Keratinocyte (primary cell): ENCODE data around the gene CLCN5. TPM values are rescaled to one million over a fixed set of nuclear protein-coding genes. Genes with fewer than 3 reads are reported as not detected.

ENCODE experiments used
- DNase-seq: peaks from one replicate; pipeline ENCODE4 v3.0.0-alpha.2; 2011; ENCODE audit warnings: low read depth, missing footprints, low spot score
- FAIRE-seq: peaks from 2 replicates; lab custom pipeline; 2011; peaks lifted over from hg19 to GRCh38; lab: Jason Lieb, UNC
- H2AFZ ChIP-seq: 2 replicates; pipeline ENCODE4 v1.6.0; 2012; ENCODE audit warnings: low read length, control low read depth, inconsistent platforms; ENCODE audit not compliant: control insufficient read depth
- H3K27ac ChIP-seq: 2 replicates; pipeline ENCODE4 v1.5.1; 2011; ENCODE audit warnings: low read length; ENCODE audit not compliant: control insufficient read depth, insufficient read depth
- H3K27me3 ChIP-seq: 3 replicates; pipeline ENCODE4 v1.6.0; 2011; ENCODE audit warnings: low read length; ENCODE audit not compliant: control insufficient read depth, insufficient read depth; ENCODE audit errors: extremely low read depth
- H3K36me3 ChIP-seq, 2 experiments: 2 replicates in 1 of 2; 3 replicates in 1 of 2; pipeline ENCODE4 v1.5.1; 2011; ENCODE audit warnings: low read length in 2 of 2, mild to moderate bottlenecking in 1 of 2; ENCODE audit not compliant: control insufficient read depth in 2 of 2, insufficient read depth in 2 of 2; ENCODE audit errors: extremely low read depth in 1 of 2
- H3K4me1 ChIP-seq: 3 replicates; pipeline ENCODE4 v1.5.1; 2011; ENCODE audit warnings: low read length; ENCODE audit not compliant: control insufficient read depth, insufficient read depth; ENCODE audit errors: extremely low read depth
- H3K4me2 ChIP-seq: 3 replicates; pipeline ENCODE4 v1.6.0; 2011; ENCODE audit warnings: low read depth, low read length; ENCODE audit not compliant: control insufficient read depth, insufficient read depth; ENCODE audit errors: extremely low read depth
- H3K4me3 ChIP-seq, 3 experiments: fragments of 200-600 bp in 1 of 3; sonication (generic) in 1 of 3; 2 replicates in 2 of 3; 3 replicates in 1 of 3; pipeline ENCODE4 v1.5.1; 2011 to 2016; ENCODE audit warnings: low read length in 3 of 3, mild to moderate bottlenecking in 3 of 3, control low read depth in 2 of 3, inconsistent platforms in 1 of 3, low read depth in 1 of 3, mixed read lengths in 1 of 3, mixed run types in 1 of 3, moderate library complexity in 1 of 3; ENCODE audit not compliant: control insufficient read depth in 2 of 3, insufficient read depth in 2 of 3; ENCODE audit errors: extremely low read depth in 1 of 3
- H3K79me2 ChIP-seq: 2 replicates; pipeline ENCODE4 v1.6.0; 2012; ENCODE audit warnings: low read length; ENCODE audit not compliant: control insufficient read depth, insufficient read depth
- H3K9ac ChIP-seq: 3 replicates; pipeline ENCODE4 v1.6.0; 2011; ENCODE audit warnings: low read length; ENCODE audit not compliant: control insufficient read depth, insufficient read depth; ENCODE audit errors: extremely low read depth
- H3K9me1 ChIP-seq: 3 replicates; pipeline ENCODE4 v1.6.0; 2011; ENCODE audit warnings: low read length; ENCODE audit not compliant: control insufficient read depth, insufficient read depth; ENCODE audit errors: extremely low read depth
- H3K9me3 ChIP-seq: 2 replicates; pipeline ENCODE4 v1.5.1; 2012; ENCODE audit warnings: low read depth, low read length; ENCODE audit not compliant: control insufficient read depth
- H4K20me1 ChIP-seq: 3 replicates; pipeline ENCODE4 v1.6.0; 2011; ENCODE audit warnings: low read length; ENCODE audit not compliant: control insufficient read depth, insufficient read depth; ENCODE audit errors: extremely low read depth
- CTCF ChIP-seq, 3 experiments: IDR thresholded peaks in 1 of 3; conservative IDR thresholded peaks in 1 of 3; optimal IDR thresholded peaks in 1 of 3; 2 replicates in 2 of 3; 3 replicates in 1 of 3; pipeline versions ENCODE3 to v1.5.1; 2011; ENCODE audit warnings: low read length in 3 of 3, mild to moderate bottlenecking in 3 of 3, moderate library complexity in 2 of 3, control low read depth in 1 of 3, inconsistent platforms in 1 of 3; ENCODE audit not compliant: insufficient read depth in 2 of 3; ENCODE audit errors: extremely low read depth in 1 of 3
- EZH2 ChIP-seq: IDR thresholded peaks from one replicate; pipeline ENCODE4 v1.6.1; 2012; ENCODE audit warnings: inconsistent platforms, mild to moderate bottlenecking, low read length, moderate library complexity
- dilution Hi-C: fragments of 300-500 bp; cut with MboI; formaldehyde crosslinking; loops from one replicate; pipeline ENCODE4 v1.7.0; 2020; ENCODE audit warnings: low sequenced_read_pairs; ENCODE audit not compliant: extremely low pct_ligation_motif_present
- polyA plus RNA-seq, 5 experiments: library from polyadenylated mRNA; depleted of rRNA in 3 of 5; stranded (reverse) in 3 of 5; stranded (forward) in 1 of 5; unstranded in 1 of 5; fragments of >200 nt; gene quantifications; 1 replicate in 1 of 5; 2 replicates in 3 of 5; 3 replicates in 1 of 5; pipeline versions ENCODE4 v1.2.1 to v1.2.3, GENCODE V29; 2011 to 2012; ENCODE audit warnings: missing spikeins in 2 of 5, low read depth in 1 of 5, low replicate concordance in 1 of 5

The CLCN5 gene
- polyA plus RNA-seq, 1 donor (not counting 4 experiments of a cell fraction or from before 2014, with no cell fraction given): 3.9 TPM

GRCh38 chrX:49934148-49934547 lies 11.8 kb downstream of the CLCN5 start:
- dilution Hi-C loops: no loop called here
- H3K4me2 ChIP-seq: no peak overlapping the region
- H3K9ac ChIP-seq: no peak overlapping the region
- H4K20me1 ChIP-seq: no peaks in the 10 kb centered on the region
- no peaks in the 10 kb centered on the region for H3K9me3 ChIP-seq
- H3K27me3 ChIP-seq: no peaks in the 10 kb centered on the region
- no peaks in the 10 kb centered on the region for H3K79me2 ChIP-seq
- no peak overlapping the region for H3K4me3 ChIP-seq
- no peak for DNase-seq
- H2AFZ ChIP-seq: no peak overlapping the region
- no peaks in the 10 kb centered on the region for H3K36me3 ChIP-seq
- no peaks in the 10 kb centered on the region for H3K4me1 ChIP-seq
- no peak for FAIRE-seq
- TF ChIP-seq EZH2: no peak
- no peak for TF ChIP-seq CTCF (optimal IDR thresholded peaks at IDR 0.05 in 1 of 3, IDR thresholded peaks at IDR 0.05 in 1 of 3, conservative IDR thresholded peaks at IDR 0.05 in 1 of 3; ENCODE audit: extremely low read depth in 1 of 3, insufficient read depth in 2 of 3, low read length in 3 of 3)
- no peak overlapping the region for H3K27ac ChIP-seq
- no peaks in the 10 kb centered on the region for H3K9me1 ChIP-seq

GRCh38 chrX:49934729-49935128 lies 12.3 kb downstream of the CLCN5 start:
- Histone ChIP-seq H3K79me2 (no peaks in the 10 kb centered on the region), H4K20me1 (no peaks in the 10 kb centered on the region), H3K9me3 (no peaks in the 10 kb centered on the region), H3K36me3 (no peaks in the 10 kb centered on the region), H3K27ac (no peak overlapping the region), H3K9ac (no peak overlapping the region), H3K27me3 (no peaks in the 10 kb centered on the region), H3K9me1 (no peaks in the 10 kb centered on the region), H2AFZ (no peak overlapping the region), H3K4me3 (no peak overlapping the region), H3K4me1 (no peaks in the 10 kb centered on the region), H3K4me2 (no peak overlapping the region)
- DNase-seq (no peak), FAIRE-seq (no peak)
- dilution Hi-C loops: no loop called here
- no peak for TF ChIP-seq EZH2
- no peak for TF ChIP-seq CTCF (optimal IDR thresholded peaks at IDR 0.05 in 1 of 3, IDR thresholded peaks at IDR 0.05 in 1 of 3, conservative IDR thresholded peaks at IDR 0.05 in 1 of 3; ENCODE audit: extremely low read depth in 1 of 3, insufficient read depth in 2 of 3, low read length in 3 of 3)
